HCT116 (cell line): ENCODE data around the gene FMN2. TPM values are rescaled to one million over a fixed set of nuclear protein-coding genes. Genes with fewer than 3 reads are reported as not detected.

Experiments used
- ATAC-seq: fragments of 200-7000 bp; cut with Tn5 transposase; 2 replicates; pipeline ENCODE4 v1.9.1; 2020; ENCODE audit warnings: mild to moderate bottlenecking, moderate library complexity
- BruUV-seq: library from RNA; stranded (reverse); fragments of 400-500 nt; replicated peaks from 2 replicates; lab custom pipeline; 2021; lab: Mats Ljungman, UMichigan
- CTCF ChIA-PET: fragments of 300-600 bp; sonication (Branson Sonifier 250); formaldehyde crosslinking; loops from one replicate; lab custom pipeline; 2021; ENCODE audit warnings: antibody characterized with exemption; lab: Charles Lee
- POLR2A ChIA-PET: fragments of 300-600, 350-600 bp; sonication (Branson Sonifier 250); formaldehyde crosslinking; loops from one replicate; lab custom pipeline; 2021; ENCODE audit warnings: antibody characterized with exemption; lab: Charles Lee
- RAD21 ChIA-PET, 2 experiments: fragments of 300-600 bp; sonication (Branson Sonifier 250); formaldehyde crosslinking; loops; one replicate each; lab custom pipeline; 2023; ENCODE audit warnings: low total read pairs in 2 of 2; ENCODE audit not compliant: uncharacterized antibody in 2 of 2, unreplicated experiment in 2 of 2, low non-redundant PET in 1 of 2; lab: Charles Lee
- DNase-seq: peaks from one replicate; pipeline ENCODE4 v3.0.0-alpha.2; 2010; ENCODE audit warnings: low read depth, low spot score
- H2AFZ ChIP-seq: fragments of 200-600 bp; shearing (Covaris generic), sonication (generic); 2 replicates; pipeline ENCODE4 v1.6.1; 2017; ENCODE audit warnings: low read depth, mixed run types, mixed read lengths, antibody characterized with exemption, low read length; ENCODE audit not compliant: poor library complexity, severe bottlenecking
- H3K27ac ChIP-seq: 2 replicates; pipeline ENCODE4 v1.5.1; 2012; ENCODE audit warnings: low read depth, low read length
- H3K27me3 ChIP-seq: fragments of 200-600 bp; sonication (generic); 2 replicates; pipeline ENCODE4 v1.6.1; 2016; ENCODE audit warnings: mixed run types, low read length, mixed read lengths; ENCODE audit not compliant: insufficient read depth
- H3K36me3 ChIP-seq, 2 experiments: fragments of 200-500 bp in 1 of 2; fragments of 200-600 bp in 1 of 2; sonication (Bioruptor generic) in 1 of 2; sonication (generic) in 1 of 2; 2 replicates each; pipeline versions ENCODE4 v1.5.1 to v1.6.1; 2014 to 2016; ENCODE audit warnings: low read length in 2 of 2, inconsistent platforms in 1 of 2, mixed read lengths in 1 of 2, mixed run types in 1 of 2; ENCODE audit not compliant: insufficient read depth in 2 of 2, control insufficient read depth in 1 of 2
- H3K4me1 ChIP-seq, 2 experiments: fragments of 200-600 bp in 1 of 2; sonication (generic) in 1 of 2; 2 replicates each; pipeline versions ENCODE4 v1.5.1 to v1.6.1; 2012 to 2017; ENCODE audit warnings: low read length in 2 of 2, inconsistent platforms in 1 of 2, mild to moderate bottlenecking in 1 of 2, mixed read lengths in 1 of 2, mixed run types in 1 of 2, moderate library complexity in 1 of 2; ENCODE audit not compliant: insufficient read depth in 2 of 2, control insufficient read depth in 1 of 2
- H3K4me2 ChIP-seq: fragments of 200-600 bp; sonication (generic); 2 replicates; pipeline ENCODE4 v1.6.1; 2017; ENCODE audit warnings: mixed run types, low read length, mixed read lengths
- H3K4me3 ChIP-seq, 2 experiments: fragments of 200-600 bp in 1 of 2; sonication (generic) in 1 of 2; replicated peaks in 1 of 2; 2 replicates each; pipeline ENCODE4 v1.5.1; 2011 to 2016; ENCODE audit warnings: low read length in 2 of 2, control low read depth in 1 of 2, low read depth in 1 of 2, mild to moderate bottlenecking in 1 of 2, mixed read lengths in 1 of 2, mixed run types in 1 of 2
- H3K79me2 ChIP-seq: fragments of 200-600 bp; sonication (generic); 2 replicates; pipeline ENCODE4 v1.6.1; 2017; ENCODE audit warnings: mild to moderate bottlenecking, mixed run types, low read length, moderate library complexity, mixed read lengths; ENCODE audit not compliant: insufficient read depth
- H3K9ac ChIP-seq: fragments of 200-600 bp; sonication (generic); 2 replicates; pipeline ENCODE4 v1.6.1; 2016; ENCODE audit warnings: low read length, mixed read lengths
- H3K9me2 ChIP-seq: fragments of 200-600 bp; sonication (generic), shearing (Covaris generic); 2 replicates; pipeline ENCODE4 v1.6.1; 2017; ENCODE audit warnings: mixed run types, mild to moderate bottlenecking, moderate library complexity; ENCODE audit not compliant: insufficient read depth
- H3K9me3 ChIP-seq, 2 experiments: fragments of 200-500 bp in 1 of 2; fragments of 200-600 bp in 1 of 2; sonication (Bioruptor generic) in 1 of 2; sonication (generic) in 1 of 2; 2 replicates each; pipeline ENCODE4 v1.6.1; 2014 to 2017; ENCODE audit warnings: low read length in 2 of 2, mixed read lengths in 2 of 2, inconsistent platforms in 1 of 2, low read depth in 1 of 2, mild to moderate bottlenecking in 1 of 2, mixed run types in 1 of 2, moderate library complexity in 1 of 2; ENCODE audit not compliant: control insufficient read depth in 1 of 2, insufficient read depth in 1 of 2
- H4K20me1 ChIP-seq: fragments of 200-600 bp; sonication (generic), shearing (Covaris generic); 2 replicates; pipeline ENCODE4 v1.6.1; 2017; ENCODE audit warnings: mixed run types, mild to moderate bottlenecking, moderate library complexity; ENCODE audit not compliant: insufficient read depth
- CBX3 ChIP-seq: IDR thresholded peaks from 2 replicates; pipeline ENCODE4 v1.6.1; 2012; ENCODE audit warnings: low read depth
- EZH2 ChIP-seq: fragments of 200-600 bp; sonication (generic); IDR thresholded peaks from 2 replicates; pipeline ENCODE4 v1.6.1; 2017; ENCODE audit warnings: antibody characterized with exemption, mixed run types
- EZH2phosphoT487 ChIP-seq: fragments of 200-600 bp; IDR thresholded peaks from 2 replicates; pipeline ENCODE4 v1.6.1; 2018; ENCODE audit warnings: antibody characterized with exemption, borderline replicate concordance
- FOSL1 ChIP-seq: IDR thresholded peaks from 2 replicates; pipeline ENCODE4 v1.6.1; 2012; ENCODE audit warnings: low read depth
- JUND ChIP-seq: IDR thresholded peaks from 2 replicates; pipeline ENCODE4 v1.6.1; 2012
- POLR2AphosphoS5 ChIP-seq: IDR thresholded peaks from 2 replicates; pipeline ENCODE4 v1.6.1; 2011; ENCODE audit warnings: mild to moderate bottlenecking, low read depth, low read length, moderate library complexity
- RAD21 ChIP-seq: IDR thresholded peaks from 2 replicates; pipeline ENCODE4 v1.6.1; 2012; ENCODE audit warnings: low read depth, mild to moderate bottlenecking
- SP1 ChIP-seq: IDR thresholded peaks from 2 replicates; pipeline ENCODE4 v1.6.1; 2012; ENCODE audit warnings: low read depth
- SRF ChIP-seq: IDR thresholded peaks from 2 replicates; pipeline ENCODE4 v1.6.1; 2012; ENCODE audit warnings: low read depth
- TCF7L2 ChIP-seq: IDR thresholded peaks from 2 replicates; pipeline ENCODE4 v1.7.0; 2011; ENCODE audit warnings: borderline replicate concordance, inconsistent platforms; ENCODE audit not compliant: insufficient read depth, insufficient read length; ENCODE audit errors: extremely low read depth
- YY1 ChIP-seq: IDR thresholded peaks from 2 replicates; pipeline ENCODE4 v1.6.1; 2011; ENCODE audit warnings: low read length, low read depth, moderate library complexity, mild to moderate bottlenecking; ENCODE audit not compliant: insufficient replicate concordance; ENCODE audit errors: extremely low read depth
- intact Hi-C: fragments of 100-400 bp; cut with micrococcal nuclease; formaldehyde crosslinking; loops from 2 replicates; pipeline ENCODE4 v1.10.0; 2022
- total RNA-seq: library from RNA; stranded (reverse); gene quantifications from one replicate; pipeline ENCODE4 v1.2.1, GENCODE V29; 2021; ENCODE audit not compliant: unreplicated experiment
- TF ChIP-seq, protein P1 (sequence below): IDR thresholded peaks from 2 replicates; pipeline ENCODE4 v1.6.1; 2012
- TF ChIP-seq, protein P2 (sequence below): IDR thresholded peaks from 2 replicates; pipeline ENCODE4 v1.6.1; 2012; ENCODE audit warnings: low read depth
- TF ChIP-seq, protein P3 (sequence below): IDR thresholded peaks from 2 replicates; pipeline ENCODE4 v1.6.1; 2011; ENCODE audit warnings: mild to moderate bottlenecking, low read length, moderate library complexity; ENCODE audit not compliant: insufficient replicate concordance; ENCODE audit errors: extremely low read depth

FMN2 gene
- total RNA-seq, 1 experiment from 2014 or later = not detected

DNA sequence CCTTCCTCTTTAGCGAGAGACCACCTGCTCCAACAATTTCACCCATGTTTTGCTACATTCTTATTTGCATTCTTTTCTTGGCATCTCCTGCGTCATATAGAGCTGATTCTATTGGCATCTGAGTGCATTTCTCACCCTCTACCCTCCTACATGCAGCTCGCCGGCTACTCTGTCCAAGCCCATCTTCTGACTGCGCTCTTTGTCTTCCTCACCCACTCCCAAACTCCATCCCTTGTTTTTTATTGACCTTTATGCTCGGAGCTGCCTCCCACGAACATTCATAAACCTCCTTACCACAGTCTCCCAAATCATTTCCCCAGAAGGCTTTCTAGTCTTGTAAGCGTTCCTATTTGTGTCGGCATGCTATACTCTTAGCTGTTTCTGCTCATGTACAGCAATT, 33.6 kb upstream of the FMN2 start:
- Histone ChIP-seq H3K4me2 (no peak overlapping the region), H3K9ac (no peak overlapping the region), H3K9me2 (no peaks in the 10 kb centered on the region), H3K9me3 (peaks cover 0 to 21% of the 10 kb centered on the region in 2 experiments; a peak in 2 of 4 replicates), H3K4me3 (no peak overlapping the region), H2AFZ (no peak overlapping the region), H3K27me3 (no peaks in the 10 kb centered on the region), H3K36me3 (no peaks in the 10 kb centered on the region), H3K27ac (no peak overlapping the region), H4K20me1 (no peaks in the 10 kb centered on the region), H3K79me2 (no peaks in the 10 kb centered on the region), H3K4me1 (no peaks in the 10 kb centered on the region)
- BruUV-seq = no TSS peak
- CTCF ChIA-PET = no interaction called here
- DNase-seq (no peak), ATAC-seq (no peak)
- no peak for TF ChIP-seq FOSL1
- no peak for TF ChIP-seq EZH2phosphoT487
- TF ChIP-seq, protein P1, sequence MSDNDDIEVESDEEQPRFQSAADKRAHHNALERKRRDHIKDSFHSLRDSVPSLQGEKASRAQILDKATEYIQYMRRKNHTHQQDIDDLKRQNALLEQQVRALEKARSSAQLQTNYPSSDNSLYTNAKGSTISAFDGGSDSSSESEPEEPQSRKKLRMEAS = no peak
- no peak for TF ChIP-seq RAD21
- no peak for TF ChIP-seq EZH2
- TF ChIP-seq JUND = no peak
- RAD21 ChIA-PET = no interaction called here
- POLR2A ChIA-PET = no interaction called here
- intact Hi-C loops = no loop called here

DNA sequence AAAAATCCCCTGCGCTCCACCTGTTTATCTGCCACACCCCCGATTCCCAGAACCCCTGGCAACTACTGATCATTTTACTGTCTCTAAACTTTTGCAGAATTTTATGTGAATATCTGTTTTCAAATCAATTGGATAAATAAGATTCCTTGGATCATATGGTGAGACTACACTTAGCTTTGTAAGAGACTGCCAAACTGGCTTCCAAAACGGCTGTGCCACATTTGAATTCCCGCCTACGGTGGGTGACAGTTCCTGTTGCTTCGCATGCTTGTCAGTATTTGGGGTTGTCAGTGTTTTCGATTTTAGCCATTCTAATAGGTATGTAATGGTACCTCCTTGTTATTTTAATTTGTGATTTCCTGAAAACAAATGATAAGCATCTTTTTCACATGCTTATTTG, 22.7 kb upstream of the FMN2 start:
- no TSS peak for BruUV-seq
- ChIA-PET RAD21 (no interaction called here), CTCF (no interaction called here), POLR2A (no interaction called here)
- peaks cover 3 to 13% of the 10 kb centered on the region in 2 experiments; a peak in 2 of 4 replicates for H3K9me3 ChIP-seq
- H4K20me1 ChIP-seq = no peaks in the 10 kb centered on the region
- H3K9ac ChIP-seq = no peak overlapping the region
- no peaks in the 10 kb centered on the region for H3K36me3 ChIP-seq
- H3K9me2 ChIP-seq = no peaks in the 10 kb centered on the region
- no peak overlapping the region for H2AFZ ChIP-seq
- no peaks in the 10 kb centered on the region for H3K4me1 ChIP-seq
- ATAC-seq (no peak), DNase-seq (no peak)
- no peaks in the 10 kb centered on the region for H3K27me3 ChIP-seq
- intact Hi-C loops = no loop called here
- no peak overlapping the region for H3K4me3 ChIP-seq
- no peaks in the 10 kb centered on the region for H3K79me2 ChIP-seq
- TF ChIP-seq EZH2phosphoT487 (no peak), SRF (no peak), TCF7L2 (no peak), POLR2AphosphoS5 (no peak), YY1 (no peak), FOSL1 (no peak), SP1 (no peak), CBX3 (no peak), EZH2 (no peak)
- TF ChIP-seq, protein P1 = no peak
- TF ChIP-seq, protein P2, sequence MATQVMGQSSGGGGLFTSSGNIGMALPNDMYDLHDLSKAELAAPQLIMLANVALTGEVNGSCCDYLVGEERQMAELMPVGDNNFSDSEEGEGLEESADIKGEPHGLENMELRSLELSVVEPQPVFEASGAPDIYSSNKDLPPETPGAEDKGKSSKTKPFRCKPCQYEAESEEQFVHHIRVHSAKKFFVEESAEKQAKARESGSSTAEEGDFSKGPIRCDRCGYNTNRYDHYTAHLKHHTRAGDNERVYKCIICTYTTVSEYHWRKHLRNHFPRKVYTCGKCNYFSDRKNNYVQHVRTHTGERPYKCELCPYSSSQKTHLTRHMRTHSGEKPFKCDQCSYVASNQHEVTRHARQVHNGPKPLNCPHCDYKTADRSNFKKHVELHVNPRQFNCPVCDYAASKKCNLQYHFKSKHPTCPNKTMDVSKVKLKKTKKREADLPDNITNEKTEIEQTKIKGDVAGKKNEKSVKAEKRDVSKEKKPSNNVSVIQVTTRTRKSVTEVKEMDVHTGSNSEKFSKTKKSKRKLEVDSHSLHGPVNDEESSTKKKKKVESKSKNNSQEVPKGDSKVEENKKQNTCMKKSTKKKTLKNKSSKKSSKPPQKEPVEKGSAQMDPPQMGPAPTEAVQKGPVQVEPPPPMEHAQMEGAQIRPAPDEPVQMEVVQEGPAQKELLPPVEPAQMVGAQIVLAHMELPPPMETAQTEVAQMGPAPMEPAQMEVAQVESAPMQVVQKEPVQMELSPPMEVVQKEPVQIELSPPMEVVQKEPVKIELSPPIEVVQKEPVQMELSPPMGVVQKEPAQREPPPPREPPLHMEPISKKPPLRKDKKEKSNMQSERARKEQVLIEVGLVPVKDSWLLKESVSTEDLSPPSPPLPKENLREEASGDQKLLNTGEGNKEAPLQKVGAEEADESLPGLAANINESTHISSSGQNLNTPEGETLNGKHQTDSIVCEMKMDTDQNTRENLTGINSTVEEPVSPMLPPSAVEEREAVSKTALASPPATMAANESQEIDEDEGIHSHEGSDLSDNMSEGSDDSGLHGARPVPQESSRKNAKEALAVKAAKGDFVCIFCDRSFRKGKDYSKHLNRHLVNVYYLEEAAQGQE = no peak
- TF ChIP-seq, protein P3, sequence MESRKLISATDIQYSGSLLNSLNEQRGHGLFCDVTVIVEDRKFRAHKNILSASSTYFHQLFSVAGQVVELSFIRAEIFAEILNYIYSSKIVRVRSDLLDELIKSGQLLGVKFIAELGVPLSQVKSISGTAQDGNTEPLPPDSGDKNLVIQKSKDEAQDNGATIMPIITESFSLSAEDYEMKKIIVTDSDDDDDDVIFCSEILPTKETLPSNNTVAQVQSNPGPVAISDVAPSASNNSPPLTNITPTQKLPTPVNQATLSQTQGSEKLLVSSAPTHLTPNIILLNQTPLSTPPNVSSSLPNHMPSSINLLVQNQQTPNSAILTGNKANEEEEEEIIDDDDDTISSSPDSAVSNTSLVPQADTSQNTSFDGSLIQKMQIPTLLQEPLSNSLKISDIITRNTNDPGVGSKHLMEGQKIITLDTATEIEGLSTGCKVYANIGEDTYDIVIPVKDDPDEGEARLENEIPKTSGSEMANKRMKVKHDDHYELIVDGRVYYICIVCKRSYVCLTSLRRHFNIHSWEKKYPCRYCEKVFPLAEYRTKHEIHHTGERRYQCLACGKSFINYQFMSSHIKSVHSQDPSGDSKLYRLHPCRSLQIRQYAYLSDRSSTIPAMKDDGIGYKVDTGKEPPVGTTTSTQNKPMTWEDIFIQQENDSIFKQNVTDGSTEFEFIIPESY = no peak
- H3K4me2 ChIP-seq = no peak overlapping the region
- no peak overlapping the region for H3K27ac ChIP-seq
